NCI-H524 (cell line): ENCODE measurements around the gene SCYGR1.
A peak's percentile ranks its signal among the peaks of the same experiment; 100 is the strongest.
"Not testable (repeated sequence)": the region's sequence is repeated elsewhere in the genome, so short reads cannot be mapped to it uniquely, and the experiment has no call there.

Experiments used
- DNase-seq, 2 experiments: peaks; one replicate each; lab custom pipeline; 2025; lab: John Stamatoyannopoulos, UW

The SCYGR1 gene, protein sequence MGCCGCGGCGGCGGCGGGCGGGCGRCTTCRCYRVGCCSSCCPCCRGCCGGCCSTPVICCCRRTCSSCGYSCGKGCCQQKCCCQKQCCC

DNA sequence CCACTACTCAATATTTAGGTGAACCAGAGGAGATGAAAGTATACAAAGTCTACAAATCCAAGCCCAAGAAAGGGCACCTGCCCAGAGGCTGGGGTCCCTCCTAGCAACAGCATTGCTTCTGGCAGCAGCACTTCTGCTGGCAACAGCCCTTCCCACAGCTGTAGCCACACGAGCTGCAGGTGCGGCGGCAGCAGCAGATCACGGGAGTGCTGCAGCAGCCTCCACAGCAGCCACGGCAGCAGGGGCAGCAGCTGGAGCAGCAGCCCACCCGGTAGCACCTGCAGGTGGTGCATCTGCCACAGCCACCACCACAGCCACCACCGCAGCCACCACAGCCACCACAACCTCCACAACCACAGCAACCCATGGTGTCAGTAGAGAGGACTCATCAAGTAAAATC is at the start of gene SCYGR1:
SCYGR1 (minus strand) TSS at position 367 of the 400 bp plus-strand sequence; CDS start at position 367, 0 bp downstream.
- not testable (repeated sequence) for DNase-seq

DNA sequence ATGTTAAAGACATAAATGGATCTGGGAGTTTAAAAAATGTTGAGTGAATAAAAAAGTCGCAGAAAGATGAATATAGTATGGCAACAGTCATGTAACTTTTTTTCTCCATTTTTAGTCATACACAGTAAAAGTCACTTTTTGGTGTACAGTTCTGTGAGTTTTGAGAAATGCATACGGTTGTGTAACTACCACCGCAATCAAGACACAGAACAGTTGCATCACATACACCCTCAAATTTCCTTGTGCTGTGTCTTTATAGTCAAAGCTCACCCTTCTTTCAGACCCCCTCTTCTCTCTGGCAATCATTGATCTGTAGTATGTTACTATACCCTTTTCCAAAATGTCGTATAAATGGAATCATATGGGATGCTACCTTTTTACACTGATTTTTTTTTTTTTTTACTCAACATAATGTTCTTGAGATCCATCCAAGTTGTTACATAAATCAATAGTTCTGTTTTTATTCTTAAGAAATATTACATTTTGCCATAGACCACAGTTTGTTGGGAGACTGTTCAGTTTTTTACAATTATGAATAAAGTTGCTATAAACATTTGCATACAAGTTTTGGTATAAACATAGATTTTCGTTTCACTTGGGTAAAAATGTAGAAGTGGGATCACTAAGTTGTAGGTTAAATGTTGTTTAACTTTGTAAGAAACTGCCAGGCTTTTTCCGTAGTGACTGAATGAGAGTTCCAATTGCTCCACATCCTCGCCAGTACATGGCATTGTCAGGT is 48.9 kb upstream of the SCYGR1 start:
- no peak for DNase-seq

- no peak for DNase-seq
Observed at GRCh38 chr2:227433171-227433570, 45.4 kb upstream of the SCYGR1 start.

GRCh38 chr2:227430639-227431038 is 42.9 kb upstream of the SCYGR1 start:
- no peak for DNase-seq

DNA sequence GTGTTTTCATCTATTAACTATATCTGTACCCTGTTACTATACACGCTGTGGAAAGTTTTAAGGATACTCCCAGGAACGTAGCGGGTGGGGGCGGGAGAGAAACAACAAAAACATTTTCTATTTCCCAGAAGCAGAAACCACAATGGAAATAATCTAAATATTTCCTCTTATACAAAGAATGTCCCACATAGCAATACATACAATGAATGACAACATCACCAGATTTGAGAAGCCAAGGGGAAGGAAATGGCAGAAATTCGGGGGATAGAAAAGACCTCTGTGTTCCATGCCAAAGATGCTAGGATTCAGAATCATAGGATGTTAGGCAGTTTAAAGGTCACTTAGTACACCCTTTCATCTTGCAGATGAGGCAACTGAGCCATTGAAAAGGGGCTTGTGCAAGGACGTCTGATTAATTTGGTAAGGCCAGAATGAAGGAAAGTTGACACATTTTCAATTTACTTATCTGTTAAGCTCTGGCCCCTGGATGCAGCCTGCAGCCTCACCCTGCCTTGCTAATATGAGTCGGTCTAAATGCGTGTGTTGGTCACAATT is 41.1 kb upstream of the SCYGR1 start:
- DNase-seq: no peak

- no peak for DNase-seq
Observed at GRCh38 chr2:227423656-227424499, 36.1 kb upstream of the SCYGR1 start.

- no peak for DNase-seq
Observed at GRCh38 chr2:227420087-227421052, 32.6 kb upstream of the SCYGR1 start.

- DNase-seq: no peak
Observed at GRCh38 chr2:227416701-227417100, 29.0 kb upstream of the SCYGR1 start.

DNA sequence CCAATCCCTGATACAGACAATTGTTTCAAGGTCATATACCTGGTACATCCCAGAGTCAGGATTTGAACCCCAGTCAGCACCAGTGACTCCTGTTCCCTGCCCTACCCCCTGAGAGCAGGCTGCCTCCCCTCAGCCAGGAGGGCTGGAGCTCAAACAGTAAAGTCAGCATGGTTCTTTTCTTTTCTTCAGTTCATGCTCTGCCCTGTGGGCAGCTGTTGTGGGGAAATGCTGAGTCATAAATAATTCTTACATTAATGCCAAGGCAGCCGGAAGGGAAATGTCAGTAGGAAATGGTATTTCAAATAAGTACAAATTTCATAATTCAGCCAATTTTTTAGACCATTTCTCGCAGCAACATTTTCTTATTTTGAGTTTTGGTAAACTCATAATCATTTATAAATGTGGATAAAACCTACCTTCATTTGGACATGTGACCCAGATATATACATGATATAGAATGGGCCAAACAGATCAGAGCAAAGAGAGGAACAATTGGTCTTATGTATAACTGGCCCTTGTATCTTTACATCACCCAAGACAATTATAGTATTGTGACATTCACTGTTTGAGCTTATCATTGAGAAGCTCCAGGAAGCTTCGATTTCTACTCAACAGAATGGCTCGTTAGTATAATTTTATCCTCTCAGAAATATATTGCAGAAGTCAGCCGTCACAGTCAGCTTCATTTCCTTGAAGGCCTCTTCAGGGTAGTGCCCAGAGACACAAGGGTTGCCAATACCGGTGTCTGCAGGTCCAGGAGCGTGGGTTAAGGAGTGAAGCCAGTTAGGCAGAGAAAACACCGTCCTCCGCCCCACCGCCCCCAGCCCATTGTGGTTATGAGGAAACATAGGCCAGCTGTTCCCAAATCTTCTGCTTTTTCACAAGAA is 28.0 kb upstream of the SCYGR1 start:
- DNase-seq: no peak

DNA sequence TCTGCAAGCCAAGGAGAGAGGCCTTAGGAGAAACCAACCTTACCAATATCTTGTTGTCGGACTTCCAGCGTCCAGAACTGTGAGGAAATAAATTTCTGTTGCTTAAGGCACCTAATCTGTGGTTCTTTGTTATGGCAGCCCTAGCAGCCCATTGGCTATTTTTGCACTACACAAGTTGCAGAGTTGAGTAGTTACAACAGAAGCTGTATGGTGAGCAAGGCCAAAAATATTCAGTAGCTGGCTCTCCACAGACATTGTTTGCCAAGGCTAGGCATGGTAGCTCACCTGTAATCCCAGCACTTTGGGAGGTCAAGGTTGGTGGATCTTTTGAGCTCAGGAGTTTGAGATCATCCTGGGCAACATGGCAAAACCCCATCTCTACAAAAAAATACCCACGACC is 27.1 kb upstream of the SCYGR1 start:
- no peak for DNase-seq

GRCh38 chr2:227413371-227413770 is 25.6 kb upstream of the SCYGR1 start:
- DNase-seq: no peak

DNA sequence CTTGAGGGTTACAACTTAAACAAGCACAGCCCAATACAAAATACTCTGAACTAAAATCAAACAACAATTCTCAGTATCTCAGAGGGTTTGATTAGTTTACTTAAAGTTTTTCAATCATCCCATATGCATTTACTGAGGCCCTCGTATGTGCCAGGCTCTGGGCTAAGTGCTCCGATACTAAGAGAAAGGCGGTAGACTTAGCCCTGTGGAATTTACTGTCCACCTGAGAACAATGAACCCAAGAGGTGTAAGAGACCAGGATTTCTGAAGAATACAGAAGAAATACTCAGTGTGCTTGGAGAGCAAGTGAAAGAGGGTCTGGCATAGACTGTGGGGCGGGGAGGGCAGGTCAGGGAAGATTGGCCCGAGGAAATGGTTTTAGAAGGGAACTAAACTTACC is 25.1 kb upstream of the SCYGR1 start:
- DNase-seq: no peak

DNA sequence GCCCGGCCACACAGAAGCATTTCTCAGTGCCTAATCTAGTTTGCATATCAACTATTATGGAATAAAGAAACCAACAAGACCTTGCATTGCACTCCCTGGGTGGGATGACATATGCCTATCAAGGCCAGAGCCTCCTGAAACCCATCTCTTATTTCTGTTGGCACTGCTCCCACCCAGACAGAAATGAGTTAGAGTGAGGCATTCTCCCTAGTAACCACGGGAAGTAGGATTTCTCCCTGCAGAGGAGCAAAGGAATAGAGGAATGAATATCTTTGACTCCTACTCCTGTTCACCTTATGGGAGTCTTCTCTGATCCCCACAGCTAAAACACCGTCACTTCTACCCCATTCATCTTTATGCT is 24.2 kb upstream of the SCYGR1 start:
- no peak for DNase-seq

DNA sequence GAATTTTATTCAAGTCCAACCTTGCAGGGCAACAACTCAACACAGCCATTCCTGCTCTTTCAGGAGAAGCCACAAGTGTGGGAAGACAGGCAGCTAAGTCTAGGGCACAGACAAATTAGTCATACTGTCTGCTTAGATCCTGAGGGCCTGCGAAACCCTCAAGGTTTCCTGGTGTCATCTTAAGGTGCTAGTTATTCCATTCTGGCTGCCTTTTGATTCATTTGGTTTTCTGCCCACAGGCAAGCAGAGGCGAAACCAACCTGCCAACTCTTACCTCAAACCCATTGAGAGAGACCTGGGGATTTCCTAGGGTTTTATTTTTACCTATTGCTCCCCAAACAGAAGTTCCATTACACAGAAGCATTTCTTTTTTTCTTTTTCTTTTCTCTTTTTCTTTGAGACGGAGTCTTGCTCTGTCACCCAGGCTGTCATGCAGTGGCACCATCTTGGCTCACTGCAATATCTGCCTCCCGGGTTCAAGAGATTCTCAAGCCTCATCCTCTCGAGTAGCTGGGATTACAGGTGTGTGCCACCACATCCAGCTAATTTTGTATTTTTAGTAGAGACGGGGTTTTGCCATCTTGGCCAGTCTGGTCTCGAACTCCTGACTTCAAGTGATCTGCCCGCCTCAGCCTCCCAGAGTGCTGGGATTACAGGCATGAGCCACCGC is 23.7 kb upstream of the SCYGR1 start:
- DNase-seq: no peak

DNA sequence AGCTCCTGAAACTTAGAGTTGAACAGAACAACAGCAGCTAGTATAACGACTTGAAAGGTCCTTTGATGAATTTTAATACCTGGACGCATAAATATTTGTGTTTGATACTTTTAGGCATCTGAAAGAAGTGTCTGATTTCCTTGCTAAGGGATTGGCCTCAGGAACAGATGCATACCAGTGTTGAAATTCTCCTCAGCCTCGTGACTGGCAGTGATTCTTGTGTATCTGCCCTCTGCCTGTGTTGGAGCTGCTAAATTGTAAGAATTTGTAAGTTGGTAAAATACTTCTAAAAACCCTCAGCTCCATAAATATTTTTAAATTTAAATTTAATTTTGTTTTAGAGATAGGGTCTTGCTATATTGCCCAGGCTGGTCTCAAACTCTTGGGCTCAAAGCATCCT is 22.4 kb upstream of the SCYGR1 start:
- DNase-seq: no peak

- peak; percentile 86 to 93 for DNase-seq
Observed at GRCh38 chr2:227407591-227408151, 19.9 kb upstream of the SCYGR1 start.

GRCh38 chr2:227406177-227407031 is 18.7 kb upstream of the SCYGR1 start:
- DNase-seq: peak; percentile 92 to 97

GRCh38 chr2:227404585-227405271 is 17.0 kb upstream of the SCYGR1 start:
- no peak for DNase-seq
